ENCODE results near the gene CFAP141.

GRCh38 chr1:154206196-154206595 lies at the start of gene CFAP141:
- TF ChIP-seq EZH2 (IDR thresholded peaks at IDR 0.05; ENCODE audit: insufficient read depth, poor library complexity, severe bottlenecking): no peak
- no peak for TF ChIP-seq EZH2phosphoT487 (IDR thresholded peaks at IDR 0.05; ENCODE audit: insufficient read depth, low read depth)
